ENCODE results near the gene CYP4F2. TPM values are rescaled to one million over a fixed set of nuclear protein-coding genes. Genes with fewer than 3 reads are reported as not detected.

The CYP4F2 gene
- total and polyA plus RNA-seq, 10 donors = 0.37 TPM; not detected in 9

GRCh38 chr19:15928321-15928720, 30.4 kb upstream of the CYP4F2 start:
- H3K4me1 ChIP-seq = no peaks in the 10 kb centered on the region
- H3K36me3 ChIP-seq = no peaks in the 10 kb centered on the region
- peaks cover 0 to 42% (median 18%) of the 10 kb centered on the region in 7 donors for H3K27me3 ChIP-seq (replicated peaks in 1 of 7)
- H3K9me3 ChIP-seq = no peaks in the 10 kb centered on the region
- no peak overlapping the region for H3K4me3 ChIP-seq
- TF ChIP-seq POLR2A (IDR thresholded peaks at IDR 0.05) (no peak), POLR2AphosphoS5 (IDR thresholded peaks at IDR 0.05) (no peak), CTCF (IDR thresholded peaks at IDR 0.05 in 8 of 11, conservative IDR thresholded peaks at IDR 0.05 in 3 of 11) (no peak)
- intact Hi-C loops (cut with DNase I; ENCODE audit: low total_unique reads) = no loop called here
- no peak for DNase-seq
- 71 to 87% (median 82%) methylated on average over 3 of the region's 3 CpGs for WGBS, 5 donors
- no peak overlapping the region for H3K27ac ChIP-seq

GRCh38 chr19:15926484-15926883, 28.6 kb upstream of the CYP4F2 start:
- TF ChIP-seq CTCF (IDR thresholded peaks at IDR 0.05 in 8 of 11, conservative IDR thresholded peaks at IDR 0.05 in 3 of 11) (no peak), POLR2A (IDR thresholded peaks at IDR 0.05) (no peak)
- no peak for DNase-seq
- WGBS, 5 donors = 0 to 82% (median 60%) methylated on average over 1 of the region's 1 CpG; no CpG with 5 or more reads in 1 of the 5 donors
- Histone ChIP-seq H3K27ac (no peak overlapping the region), H3K27me3 (replicated peaks in 1 of 7) (peaks cover 0 to 43% (median 18%) of the 10 kb centered on the region in 7 donors), H3K4me3 (no peak overlapping the region), H3K4me1 (no peaks in the 10 kb centered on the region), H3K36me3 (no peaks in the 10 kb centered on the region), H3K9me3 (no peaks in the 10 kb centered on the region)
- intact Hi-C loops (cut with DNase I; ENCODE audit: low total_unique reads) = no loop called here

GRCh38 chr19:15923702-15924101, 25.8 kb upstream of the CYP4F2 start:
- Histone ChIP-seq H3K27me3 (replicated peaks in 1 of 7) (peaks cover 0 to 35% (median 10%) of the 10 kb centered on the region in 7 donors), H3K9me3 (no peaks in the 10 kb centered on the region), H3K4me1 (no peaks in the 10 kb centered on the region), H3K36me3 (no peaks in the 10 kb centered on the region), H3K4me3 (no peak overlapping the region), H3K27ac (no peak overlapping the region)
- DNase-seq = no peak
- intact Hi-C loops (cut with DNase I; ENCODE audit: low total_unique reads) = no loop called here
- TF ChIP-seq POLR2AphosphoS5 (IDR thresholded peaks at IDR 0.05) = no peak
- no peak for TF ChIP-seq CTCF (IDR thresholded peaks at IDR 0.05 in 8 of 11, conservative IDR thresholded peaks at IDR 0.05 in 3 of 11)
- TF ChIP-seq POLR2A (IDR thresholded peaks at IDR 0.05) = no peak
- 81 to 90% (median 85%) methylated on average over 8 of the region's 8 CpGs for WGBS, 5 donors

DNA sequence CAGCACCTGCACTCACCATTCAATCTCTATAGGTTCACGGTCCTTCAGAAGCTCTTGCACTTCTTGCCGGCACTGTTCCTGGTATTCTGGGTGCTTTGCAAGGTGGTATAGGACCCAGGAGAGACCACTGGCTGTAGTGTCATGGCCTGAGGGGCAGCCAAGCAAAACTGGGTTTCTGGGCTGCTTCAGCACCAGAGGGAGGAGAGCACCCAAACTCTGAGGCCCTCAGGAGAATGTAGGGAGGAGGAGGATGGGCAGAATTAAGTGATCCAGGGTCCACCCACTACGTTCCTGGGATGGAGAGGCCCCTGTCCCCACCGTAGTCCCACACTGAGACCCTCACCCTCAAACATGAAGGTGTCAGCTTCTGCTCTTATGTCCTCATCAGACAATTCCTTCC, 24.1 kb upstream of the CYP4F2 start:
- intact Hi-C loops (cut with DNase I; ENCODE audit: low total_unique reads) = no loop called here
- Histone ChIP-seq H3K9me3 (no peaks in the 10 kb centered on the region), H3K4me1 (no peaks in the 10 kb centered on the region), H3K36me3 (no peaks in the 10 kb centered on the region), H3K27me3 (replicated peaks in 1 of 7) (peaks cover 0 to 34% (median 4%) of the 10 kb centered on the region in 7 donors), H3K27ac (no peak overlapping the region), H3K4me3 (no peak overlapping the region)
- TF ChIP-seq POLR2AphosphoS5 (IDR thresholded peaks at IDR 0.05) (no peak), POLR2A (IDR thresholded peaks at IDR 0.05) (no peak), CTCF (IDR thresholded peaks at IDR 0.05 in 8 of 11, conservative IDR thresholded peaks at IDR 0.05 in 3 of 11) (no peak)
- DNase-seq = no peak
- WGBS, 5 donors = 45 to 72% (median 56%) methylated on average over 4 of the region's 4 CpGs
